T-cell (primary cell): ENCODE results near the gene SLC22A12. TPM values are rescaled to one million over a fixed set of nuclear protein-coding genes. Genes with fewer than 3 reads are reported as not detected.

ENCODE experiments used
- ATAC-seq, 4 experiments: fragments of 200-7000 bp in 3 of 4; fragments of 150-1000 bp in 1 of 4; cut with Tn5 transposase; replicated peaks in 1 of 4; 1 replicate in 3 of 4; 2 replicates in 1 of 4; pipeline ENCODE4 v1.10.0; 2021; ENCODE audit warnings: moderate library complexity in 3 of 4, mild to moderate bottlenecking in 2 of 4, moderate number of reproducible peaks in 1 of 4
- CTCF ChIA-PET, 2 donors: fragments of 300-600 bp; sonication (Branson Sonifier 250); formaldehyde crosslinking; loops; one replicate each; lab custom pipeline; 2022; ENCODE audit warnings: antibody characterized with exemption in 2 of 2; lab: Charles Lee
- POLR2A ChIA-PET, 2 donors: fragments of 300-600 bp; sonication (Branson Sonifier 250); formaldehyde crosslinking; loops; one replicate each; lab custom pipeline; 2022; ENCODE audit warnings: antibody characterized with exemption in 2 of 2; lab: Charles Lee
- DNase-seq, 35 experiments: peaks; one replicate each; pipeline versions ENCODE4 v3.0.0 to v3.0.0-alpha.2; 2013 to 2023
- H3K27ac ChIP-seq: one replicate; pipeline ENCODE4 v1.5.1; 2013; ENCODE audit warnings: low read length
- H3K27me3 ChIP-seq, 2 experiments: replicated peaks in 1 of 2; 1 replicate in 1 of 2; 2 replicates in 1 of 2; pipeline versions ENCODE4 v1.6.1 to v1.7.0; 2013; ENCODE audit warnings: low read length in 1 of 2, mixed read lengths in 1 of 2; ENCODE audit not compliant: control insufficient read depth in 2 of 2, insufficient read depth in 2 of 2; ENCODE audit errors: extremely low read depth in 1 of 2
- H3K36me3 ChIP-seq, 2 donors: 1 replicate in 1 of 2; 2 replicates in 1 of 2; pipeline versions ENCODE4 v1.6.1 to v1.7.0; 2013; ENCODE audit warnings: low read length in 1 of 2; ENCODE audit not compliant: control insufficient read depth in 2 of 2, insufficient read depth in 1 of 2; ENCODE audit errors: extremely low read depth in 1 of 2
- H3K4me1 ChIP-seq, 2 experiments: 1 replicate in 1 of 2; 2 replicates in 1 of 2; pipeline versions ENCODE4 v1.6.1 to v1.7.0; 2013; ENCODE audit warnings: low read length in 2 of 2, mixed read lengths in 1 of 2; ENCODE audit not compliant: insufficient read depth in 2 of 2, control insufficient read depth in 1 of 2; ENCODE audit errors: extremely low read depth in 1 of 2
- H3K4me3 ChIP-seq, 2 donors: 1 replicate in 1 of 2; 2 replicates in 1 of 2; pipeline versions ENCODE4 v1.5.1 to v1.7.0; 2013; ENCODE audit warnings: mild to moderate bottlenecking in 2 of 2, low read length in 1 of 2, moderate library complexity in 1 of 2; ENCODE audit not compliant: control insufficient read depth in 1 of 2; ENCODE audit errors: extremely low read depth in 1 of 2
- H3K9me3 ChIP-seq: 2 replicates; pipeline ENCODE4 v1.7.0; 2013
- H3K27ac Mint-ChIP-seq, 2 donors: one replicate each; pipeline ENCODE4 v1.8.0; 2020 to 2021; ENCODE audit warnings: mild to moderate bottlenecking in 2 of 2, mixed read lengths in 2 of 2
- H3K27me3 Mint-ChIP-seq, 2 donors: one replicate each; pipeline ENCODE4 v1.8.0; 2021 to 2022; ENCODE audit warnings: mixed read lengths in 2 of 2
- H3K36me3 Mint-ChIP-seq: one replicate; pipeline ENCODE4 v1.8.0; 2021; ENCODE audit warnings: mixed read lengths
- H3K4me1 Mint-ChIP-seq, 3 donors: one replicate each; pipeline ENCODE4 v1.8.0; 2020 to 2022; ENCODE audit warnings: mixed read lengths in 3 of 3, mild to moderate bottlenecking in 1 of 3
- H3K4me3 Mint-ChIP-seq, 3 donors: one replicate each; pipeline ENCODE4 v1.8.0; 2020 to 2022; ENCODE audit warnings: mild to moderate bottlenecking in 3 of 3, mixed read lengths in 3 of 3, moderate library complexity in 3 of 3
- H3K9me3 Mint-ChIP-seq, 3 donors: one replicate each; pipeline ENCODE4 v1.8.0; 2020 to 2022; ENCODE audit warnings: mixed read lengths in 3 of 3
- WGBS: methylation state at CpG from one replicate; pipeline ENCODE4 v1.1.5; 2013; ENCODE audit warnings: missing lambda C conversion rate; ENCODE audit not compliant: insufficient coverage; 5-methylcytosine and 5-hydroxymethylcytosine counted together
- total RNA-seq, 35 experiments: library from RNA in 6 of 35; stranded (reverse) in 6 of 35; fragments of 120-200 nt in 1 of 35; gene quantifications; one replicate each; pipeline versions ENCODE4 v1.2.1 to v1.2.4 and lab custom pipeline; 2013 to 2026

SLC22A12 gene
- total RNA-seq, 5 donors from 2014 or later (not counting 1 experiment from before 2014, with no cell fraction given), result not detected

DNA sequence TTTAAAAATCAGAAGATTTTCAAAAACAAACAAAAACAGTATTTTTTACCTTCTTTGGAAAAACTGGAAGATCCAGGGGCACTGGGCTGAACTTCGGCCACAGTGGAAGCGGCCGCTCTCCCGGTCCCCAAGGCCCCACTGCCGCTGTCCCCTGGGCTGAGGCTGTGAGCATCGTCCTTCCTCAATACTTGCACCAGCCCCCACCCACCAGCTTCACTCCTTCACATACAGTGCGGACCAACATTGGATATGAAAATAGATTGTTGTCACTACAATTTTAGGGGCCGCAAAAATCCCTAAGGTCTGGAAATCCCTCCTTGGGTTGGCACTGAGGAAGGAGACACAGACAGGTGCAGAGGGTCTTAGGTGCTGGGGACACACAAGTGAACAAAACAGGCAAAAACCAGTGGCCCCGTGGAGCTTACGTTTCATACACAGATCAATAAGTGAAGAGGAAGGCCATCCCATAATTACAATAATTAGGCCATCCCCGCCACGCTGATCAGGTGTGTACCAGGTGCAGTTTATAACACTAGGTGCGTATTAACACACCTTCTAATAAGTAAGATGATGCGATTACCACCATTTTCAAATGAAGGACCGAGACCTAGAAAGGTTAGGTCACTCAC is 28.2 kb upstream of the SLC22A12 start:
- Mint-ChIP-seq H3K4me3 (no peak overlapping the region), H3K9me3 (no peaks in the 10 kb centered on the region), H3K27ac (no peak overlapping the region), H3K4me1 (peaks cover 0 to 10% (median 4%) of the 10 kb centered on the region in 3 donors), H3K27me3 (peaks cover 3 to 9% of the 10 kb centered on the region in 2 donors), H3K36me3 (no peaks in the 10 kb centered on the region)
- ChIA-PET CTCF (interaction anchor here in 1 of 2 donors (0.5 kb wide), 1 partner anchor 44 kb away, joined by 4 read pairs; no protein-coding TSS in a partner anchor), POLR2A (no interaction called here)
- no peaks in the 10 kb centered on the region for H3K9me3 ChIP-seq
- 91% methylated on average over 9 of the region's 15 CpGs for WGBS
- no peak overlapping the region for H3K4me3 ChIP-seq
- no peaks in the 10 kb centered on the region for H3K36me3 ChIP-seq
- no peak overlapping the region for H3K27ac ChIP-seq
- ATAC-seq (no peak), DNase-seq (no peak)
- peaks cover 0 to 40% of the 10 kb centered on the region in 2 experiments for H3K27me3 ChIP-seq
- H3K4me1 ChIP-seq, result peaks cover 0 to 5% of the 10 kb centered on the region in 2 experiments

DNA sequence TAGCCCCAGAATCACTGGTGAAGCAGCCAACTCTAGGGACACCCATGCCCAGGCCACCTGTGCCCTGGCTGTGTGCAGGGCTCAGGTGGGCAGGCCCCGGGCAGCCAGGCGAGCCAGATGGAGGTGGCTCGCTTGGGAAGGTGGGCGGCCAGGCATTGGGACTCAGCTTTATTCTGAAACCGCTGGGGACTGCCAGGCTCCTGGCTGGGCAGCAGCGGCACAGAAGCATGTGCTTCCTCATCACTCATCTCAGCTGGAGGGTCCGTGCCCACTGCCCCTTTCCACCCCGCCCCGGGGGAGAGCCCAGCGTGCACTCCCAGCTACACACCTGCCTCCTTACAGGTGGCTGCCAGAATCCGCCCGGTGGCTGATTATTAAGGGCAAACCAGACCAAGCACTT is 27.1 kb upstream of the SLC22A12 start:
- ChIA-PET CTCF (interaction anchor here in 1 of 2 donors (0.6 kb wide), 1 partner anchor 14 kb away, joined by 4 read pairs; no protein-coding TSS in a partner anchor), POLR2A (no interaction called here)
- H3K27me3 ChIP-seq, result peaks cover 0 to 36% of the 10 kb centered on the region in 2 experiments
- DNase-seq (no peak), ATAC-seq (no peak)
- H3K4me3 ChIP-seq, result no peak overlapping the region
- no peaks in the 10 kb centered on the region for H3K9me3 ChIP-seq
- Mint-ChIP-seq H3K27ac (no peak overlapping the region), H3K4me3 (no peak overlapping the region), H3K4me1 (peaks cover 0 to 10% (median 4%) of the 10 kb centered on the region in 3 donors), H3K9me3 (no peaks in the 10 kb centered on the region), H3K36me3 (no peaks in the 10 kb centered on the region), H3K27me3 (peaks cover 3 to 9% of the 10 kb centered on the region in 2 donors)
- peaks cover 0 to 5% of the 10 kb centered on the region in 2 experiments for H3K4me1 ChIP-seq
- H3K36me3 ChIP-seq, result no peaks in the 10 kb centered on the region
- 97% methylated on average over 12 of the region's 12 CpGs for WGBS
- no peak overlapping the region for H3K27ac ChIP-seq

DNA sequence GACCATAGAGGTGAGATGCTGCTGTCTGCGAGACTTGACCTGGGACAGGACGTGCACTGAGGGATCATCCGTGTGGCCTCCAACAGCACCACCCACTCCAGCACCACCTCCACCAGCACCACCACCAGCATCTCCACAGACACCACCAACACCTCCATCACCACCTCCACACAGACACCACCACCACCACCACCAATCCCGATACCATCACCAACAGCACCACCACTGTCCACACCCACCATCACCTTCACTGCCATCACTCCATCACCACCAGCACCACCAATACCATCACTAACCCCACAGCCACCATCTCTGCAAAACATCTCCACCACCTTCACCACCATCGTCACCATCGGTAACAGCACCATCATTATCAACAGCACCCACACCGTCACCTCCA is 26.6 kb upstream of the SLC22A12 start:
- H3K36me3 ChIP-seq, result no peaks in the 10 kb centered on the region
- CTCF ChIA-PET, result interaction anchor here in 1 of 2 donors (0.6 kb wide), 1 partner anchor 14 kb away, joined by 4 read pairs; no protein-coding TSS in a partner anchor
- H3K4me3 Mint-ChIP-seq, result no peak overlapping the region
- H3K27me3 ChIP-seq, result peaks cover 0 to 34% of the 10 kb centered on the region in 2 experiments
- peaks cover 3 to 9% of the 10 kb centered on the region in 2 donors for H3K27me3 Mint-ChIP-seq
- no peaks in the 10 kb centered on the region for H3K36me3 Mint-ChIP-seq
- no peak for ATAC-seq
- peaks cover 0 to 5% of the 10 kb centered on the region in 2 experiments for H3K4me1 ChIP-seq
- no peak overlapping the region for H3K27ac ChIP-seq
- no peak overlapping the region for H3K4me3 ChIP-seq
- DNase-seq, result no peak
- peaks cover 0 to 10% (median 4%) of the 10 kb centered on the region in 3 donors for H3K4me1 Mint-ChIP-seq
- H3K9me3 Mint-ChIP-seq, result no peaks in the 10 kb centered on the region
- H3K27ac Mint-ChIP-seq, result no peak overlapping the region
- POLR2A ChIA-PET, result no interaction called here
- WGBS, result 62% methylated on average over 4 of the region's 7 CpGs
- H3K9me3 ChIP-seq, result no peaks in the 10 kb centered on the region

DNA sequence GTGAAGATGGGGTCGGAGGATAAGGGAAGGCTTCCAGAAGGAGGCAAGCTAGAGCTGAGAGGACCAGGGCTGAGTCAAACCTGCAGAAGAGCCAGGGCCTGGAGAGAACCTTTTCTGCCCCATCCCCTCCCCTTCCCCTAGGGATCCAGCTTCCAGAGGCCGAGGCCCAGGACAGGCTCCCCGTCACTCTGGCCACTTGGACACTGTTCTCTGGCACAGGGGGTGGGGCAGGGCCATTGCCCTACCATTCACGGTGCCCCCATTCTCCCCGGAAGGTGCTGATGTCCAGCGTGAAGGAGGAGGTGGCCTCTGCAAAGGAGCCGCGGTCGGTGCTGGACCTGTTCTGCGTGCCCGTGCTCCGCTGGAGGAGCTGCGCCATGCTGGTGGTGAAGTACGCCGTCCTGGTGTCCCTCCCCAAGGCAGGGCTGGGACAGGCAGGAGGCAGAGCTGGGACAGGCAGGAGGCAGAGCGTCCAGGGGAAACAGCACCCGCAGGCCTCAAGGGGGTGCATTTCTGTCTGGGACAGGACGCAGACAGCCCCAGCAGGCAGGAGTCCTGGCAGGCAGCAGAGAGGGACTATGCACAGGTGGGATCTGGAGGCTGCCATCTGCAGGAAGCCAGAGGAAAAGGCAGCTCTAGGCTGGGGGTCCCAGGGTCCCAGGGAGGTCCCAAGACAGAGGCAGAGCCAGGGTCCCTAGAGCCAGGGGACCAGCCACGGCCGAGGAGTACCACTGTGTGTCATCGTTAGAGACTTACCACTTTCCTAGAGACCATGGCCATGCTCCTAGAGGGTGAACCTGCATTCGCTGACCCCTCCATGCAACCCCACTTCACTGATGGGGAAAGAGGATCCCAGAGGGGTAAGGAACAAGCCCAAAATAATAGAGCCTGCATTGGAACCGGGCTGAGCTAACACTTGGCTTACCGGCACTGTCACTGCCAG is 25.8 kb upstream of the SLC22A12 start:
- 86% methylated on average over 19 of the region's 24 CpGs for WGBS
- no peak overlapping the region for H3K27ac Mint-ChIP-seq
- POLR2A ChIA-PET, result no interaction called here
- H3K9me3 ChIP-seq, result no peaks in the 10 kb centered on the region
- H3K36me3 Mint-ChIP-seq, result no peaks in the 10 kb centered on the region
- no peak overlapping the region for H3K4me3 ChIP-seq
- H3K27me3 Mint-ChIP-seq, result peaks cover 3 to 9% of the 10 kb centered on the region in 2 donors
- H3K27me3 ChIP-seq, result peaks cover 0 to 29% of the 10 kb centered on the region in 2 experiments
- no peaks in the 10 kb centered on the region for H3K36me3 ChIP-seq
- no peaks in the 10 kb centered on the region for H3K9me3 Mint-ChIP-seq
- CTCF ChIA-PET, result no interaction called here
- H3K4me1 ChIP-seq, result peaks cover 0 to 5% of the 10 kb centered on the region in 2 experiments
- peaks cover 0 to 10% (median 4%) of the 10 kb centered on the region in 3 donors for H3K4me1 Mint-ChIP-seq
- no peak overlapping the region for H3K4me3 Mint-ChIP-seq
- no peak overlapping the region for H3K27ac ChIP-seq
- ATAC-seq, result no peak
- DNase-seq, result no peak

DNA sequence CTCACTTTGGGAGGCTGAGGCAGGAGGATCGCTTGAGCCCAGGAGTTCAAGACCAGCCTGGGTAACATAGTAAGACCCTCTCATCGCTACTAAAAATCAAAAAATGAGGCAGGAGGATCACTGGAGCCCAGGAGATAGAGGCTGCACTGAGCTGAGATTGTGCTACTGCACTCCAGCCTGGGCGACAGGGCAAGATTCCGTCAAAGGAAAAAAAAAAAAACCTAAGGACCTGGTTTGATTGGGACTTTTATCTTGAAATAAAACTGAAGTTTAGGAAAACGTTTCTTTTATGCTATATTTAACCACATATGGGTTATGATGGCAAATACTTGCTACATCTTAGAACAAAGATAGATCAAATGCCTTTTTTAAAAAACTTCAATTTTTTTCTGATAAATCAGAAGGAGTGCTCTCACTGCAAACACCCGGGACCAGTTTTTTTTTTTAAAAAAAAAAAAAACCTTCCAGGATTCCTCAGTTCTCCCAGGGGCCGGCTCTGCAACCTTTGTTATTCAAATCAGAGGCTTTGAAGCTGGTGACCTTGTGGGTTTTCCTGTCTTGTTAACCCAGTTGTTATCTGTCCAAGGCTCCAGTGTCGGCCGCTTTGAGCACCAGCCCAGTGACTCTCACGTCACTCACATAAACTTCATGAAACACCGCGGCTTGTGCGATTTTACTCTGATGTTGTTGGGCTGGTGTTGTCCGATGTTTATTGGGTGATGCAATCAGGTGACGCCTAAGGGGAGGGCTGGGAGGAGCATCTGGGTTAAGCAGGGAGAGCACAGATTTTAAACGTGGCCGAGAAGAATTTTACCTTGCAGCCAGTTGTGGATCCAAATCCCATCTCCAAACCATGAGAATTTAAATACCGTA is 24.7 kb upstream of the SLC22A12 start:
- no peak overlapping the region for H3K27ac ChIP-seq
- peaks cover 0 to 10% (median 4%) of the 10 kb centered on the region in 3 donors for H3K4me1 Mint-ChIP-seq
- no peaks in the 10 kb centered on the region for H3K36me3 ChIP-seq
- no peaks in the 10 kb centered on the region for H3K9me3 Mint-ChIP-seq
- H3K27me3 Mint-ChIP-seq, result peaks cover 0 to 3% of the 10 kb centered on the region in 2 donors
- ChIA-PET POLR2A (no interaction called here), CTCF (no interaction called here)
- H3K4me3 ChIP-seq, result no peak overlapping the region
- peaks cover 0 to 22% of the 10 kb centered on the region in 2 experiments for H3K27me3 ChIP-seq
- 76% methylated on average over 6 of the region's 18 CpGs for WGBS
- H3K4me1 ChIP-seq, result peaks cover 0 to 5% of the 10 kb centered on the region in 2 experiments
- no peaks in the 10 kb centered on the region for H3K36me3 Mint-ChIP-seq
- H3K4me3 Mint-ChIP-seq, result no peak overlapping the region
- DNase-seq (peak in 21 of 35 experiments; percentile 7 to 56 (median 16)), ATAC-seq (peak; percentile 27 to 99 (median 56))
- H3K9me3 ChIP-seq, result no peaks in the 10 kb centered on the region
- peak overlapping the region in 1 of 2 donors; percentile 23 for H3K27ac Mint-ChIP-seq
